ENCODE measurements around the gene ARSK. TPM values are rescaled to one million over a fixed set of nuclear protein-coding genes. Genes with fewer than 3 reads are reported as not detected.
A peak's percentile ranks its signal among the peaks of the same experiment; 100 is the strongest.

Gene ARSK
- total and polyA plus RNA-seq, 2 of the 13 experiments (the other 11 are each of a cell fraction or from before 2014, with no cell fraction given) = 7.9 TPM

DNA sequence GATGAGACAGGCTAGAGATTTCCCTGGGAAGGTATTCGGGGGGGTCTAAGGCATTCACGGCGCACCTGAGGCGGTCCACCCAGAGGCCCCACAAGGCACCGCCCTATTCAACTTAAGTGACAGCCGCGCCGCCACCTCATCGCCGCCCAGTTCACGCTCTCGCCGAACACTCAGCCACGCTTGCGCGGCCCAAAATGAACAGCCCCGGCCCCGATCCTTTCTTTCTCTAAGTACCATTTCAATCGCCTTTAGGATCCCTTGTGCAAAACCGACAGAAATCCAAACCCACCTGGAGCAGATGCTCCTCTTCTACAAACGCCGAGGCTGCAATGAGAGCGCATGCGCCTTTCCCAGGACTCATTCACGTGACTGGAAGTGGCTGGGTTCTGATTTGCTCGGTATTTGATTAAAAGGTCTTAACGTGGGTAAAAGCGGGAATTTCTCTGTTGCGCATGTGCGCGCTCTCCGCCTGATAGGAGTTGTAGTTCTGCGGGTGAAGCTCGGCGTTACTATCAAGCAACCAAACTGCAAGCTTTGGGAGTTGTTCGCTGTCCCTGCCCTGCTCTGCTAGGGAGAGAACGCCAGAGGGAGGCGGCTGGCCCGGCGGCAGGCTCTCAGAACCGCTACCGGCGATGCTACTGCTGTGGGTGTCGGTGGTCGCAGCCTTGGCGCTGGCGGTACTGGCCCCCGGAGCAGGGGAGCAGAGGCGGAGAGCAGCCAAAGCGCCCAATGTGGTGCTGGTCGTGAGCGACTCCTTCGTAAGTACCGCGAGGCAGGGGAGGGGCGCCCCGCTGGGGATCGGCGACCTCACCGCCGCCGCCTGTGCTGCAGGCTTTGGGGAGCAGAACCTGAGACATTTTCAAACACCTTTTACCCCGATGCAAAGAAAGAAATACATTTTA lies at the start of gene ARSK, which contains the start of gene SKIC3 (continued):
- TF ChIP-seq, protein P1, sequence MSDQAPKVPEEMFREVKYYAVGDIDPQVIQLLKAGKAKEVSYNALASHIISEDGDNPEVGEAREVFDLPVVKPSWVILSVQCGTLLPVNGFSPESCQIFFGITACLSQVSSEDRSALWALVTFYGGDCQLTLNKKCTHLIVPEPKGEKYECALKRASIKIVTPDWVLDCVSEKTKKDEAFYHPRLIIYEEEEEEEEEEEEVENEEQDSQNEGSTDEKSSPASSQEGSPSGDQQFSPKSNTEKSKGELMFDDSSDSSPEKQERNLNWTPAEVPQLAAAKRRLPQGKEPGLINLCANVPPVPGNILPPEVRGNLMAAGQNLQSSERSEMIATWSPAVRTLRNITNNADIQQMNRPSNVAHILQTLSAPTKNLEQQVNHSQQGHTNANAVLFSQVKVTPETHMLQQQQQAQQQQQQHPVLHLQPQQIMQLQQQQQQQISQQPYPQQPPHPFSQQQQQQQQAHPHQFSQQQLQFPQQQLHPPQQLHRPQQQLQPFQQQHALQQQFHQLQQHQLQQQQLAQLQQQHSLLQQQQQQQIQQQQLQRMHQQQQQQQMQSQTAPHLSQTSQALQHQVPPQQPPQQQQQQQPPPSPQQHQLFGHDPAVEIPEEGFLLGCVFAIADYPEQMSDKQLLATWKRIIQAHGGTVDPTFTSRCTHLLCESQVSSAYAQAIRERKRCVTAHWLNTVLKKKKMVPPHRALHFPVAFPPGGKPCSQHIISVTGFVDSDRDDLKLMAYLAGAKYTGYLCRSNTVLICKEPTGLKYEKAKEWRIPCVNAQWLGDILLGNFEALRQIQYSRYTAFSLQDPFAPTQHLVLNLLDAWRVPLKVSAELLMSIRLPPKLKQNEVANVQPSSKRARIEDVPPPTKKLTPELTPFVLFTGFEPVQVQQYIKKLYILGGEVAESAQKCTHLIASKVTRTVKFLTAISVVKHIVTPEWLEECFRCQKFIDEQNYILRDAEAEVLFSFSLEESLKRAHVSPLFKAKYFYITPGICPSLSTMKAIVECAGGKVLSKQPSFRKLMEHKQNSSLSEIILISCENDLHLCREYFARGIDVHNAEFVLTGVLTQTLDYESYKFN (CRISPR knock-in tag; conservative IDR thresholded peaks at IDR 0.05) = peak; percentile 48
- TF ChIP-seq, protein P2, sequence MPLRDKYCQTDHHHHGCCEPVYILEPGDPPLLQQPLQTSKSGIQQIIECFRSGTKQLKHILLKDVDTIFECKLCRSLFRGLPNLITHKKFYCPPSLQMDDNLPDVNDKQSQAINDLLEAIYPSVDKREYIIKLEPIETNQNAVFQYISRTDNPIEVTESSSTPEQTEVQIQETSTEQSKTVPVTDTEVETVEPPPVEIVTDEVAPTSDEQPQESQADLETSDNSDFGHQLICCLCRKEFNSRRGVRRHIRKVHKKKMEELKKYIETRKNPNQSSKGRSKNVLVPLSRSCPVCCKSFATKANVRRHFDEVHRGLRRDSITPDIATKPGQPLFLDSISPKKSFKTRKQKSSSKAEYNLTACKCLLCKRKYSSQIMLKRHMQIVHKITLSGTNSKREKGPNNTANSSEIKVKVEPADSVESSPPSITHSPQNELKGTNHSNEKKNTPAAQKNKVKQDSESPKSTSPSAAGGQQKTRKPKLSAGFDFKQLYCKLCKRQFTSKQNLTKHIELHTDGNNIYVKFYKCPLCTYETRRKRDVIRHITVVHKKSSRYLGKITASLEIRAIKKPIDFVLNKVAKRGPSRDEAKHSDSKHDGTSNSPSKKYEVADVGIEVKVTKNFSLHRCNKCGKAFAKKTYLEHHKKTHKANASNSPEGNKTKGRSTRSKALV (CRISPR knock-in tag; IDR thresholded peaks at IDR 0.05) = peak; percentile 61
- TF ChIP-seq FLYWCH1 (CRISPR knock-in tag; IDR thresholded peaks at IDR 0.05) (no peak), REL (CRISPR knock-in tag; conservative IDR thresholded peaks at IDR 0.05) (no peak), YEATS4 (CRISPR knock-in tag; IDR thresholded peaks at IDR 0.05; ENCODE audit: borderline replicate concordance) (peak; percentile 70; the same call in 1 of the 2 replicates), DNMT1 (CRISPR knock-in tag; IDR thresholded peaks at IDR 0.05) (no peak), HOXA5 (CRISPR knock-in tag; IDR thresholded peaks at IDR 0.05) (peak; percentile 32; the same call in 1 of the 2 replicates), ZNF430 (CRISPR knock-in tag; IDR thresholded peaks at IDR 0.05) (peak; percentile 75), ZNF709 (CRISPR knock-in tag; IDR thresholded peaks at IDR 0.05) (peak; percentile 85), ELF4 (CRISPR knock-in tag; IDR thresholded peaks at IDR 0.05; ENCODE audit: borderline replicate concordance) (no peak), ZMYM4 (CRISPR knock-in tag; IDR thresholded peaks at IDR 0.05) (peak; percentile 93), SRSF9 (IDR thresholded peaks at IDR 0.05; ENCODE audit: borderline replicate concordance, insufficient read depth, low read depth, low read length, poor library complexity, severe bottlenecking) (no peak), ADNP (CRISPR knock-in tag; IDR thresholded peaks at IDR 0.05) (no peak), ZNF703 (CRISPR knock-in tag; IDR thresholded peaks at IDR 0.05; ENCODE audit: borderline replicate concordance) (no peak), ZNF552 (CRISPR knock-in tag; IDR thresholded peaks at IDR 0.05; ENCODE audit: borderline replicate concordance) (no peak), ZC3H4 (CRISPR knock-in tag; IDR thresholded peaks at IDR 0.05; ENCODE audit: borderline replicate concordance) (peak; percentile 79; the same call in 1 of the 2 replicates)
- TF ChIP-seq, protein P3, sequence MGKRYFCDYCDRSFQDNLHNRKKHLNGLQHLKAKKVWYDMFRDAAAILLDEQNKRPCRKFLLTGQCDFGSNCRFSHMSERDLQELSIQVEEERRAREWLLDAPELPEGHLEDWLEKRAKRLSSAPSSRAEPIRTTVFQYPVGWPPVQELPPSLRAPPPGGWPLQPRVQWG (CRISPR knock-in tag; IDR thresholded peaks at IDR 0.05; ENCODE audit: borderline replicate concordance, low read depth) = no peak
- TF ChIP-seq, protein P4, sequence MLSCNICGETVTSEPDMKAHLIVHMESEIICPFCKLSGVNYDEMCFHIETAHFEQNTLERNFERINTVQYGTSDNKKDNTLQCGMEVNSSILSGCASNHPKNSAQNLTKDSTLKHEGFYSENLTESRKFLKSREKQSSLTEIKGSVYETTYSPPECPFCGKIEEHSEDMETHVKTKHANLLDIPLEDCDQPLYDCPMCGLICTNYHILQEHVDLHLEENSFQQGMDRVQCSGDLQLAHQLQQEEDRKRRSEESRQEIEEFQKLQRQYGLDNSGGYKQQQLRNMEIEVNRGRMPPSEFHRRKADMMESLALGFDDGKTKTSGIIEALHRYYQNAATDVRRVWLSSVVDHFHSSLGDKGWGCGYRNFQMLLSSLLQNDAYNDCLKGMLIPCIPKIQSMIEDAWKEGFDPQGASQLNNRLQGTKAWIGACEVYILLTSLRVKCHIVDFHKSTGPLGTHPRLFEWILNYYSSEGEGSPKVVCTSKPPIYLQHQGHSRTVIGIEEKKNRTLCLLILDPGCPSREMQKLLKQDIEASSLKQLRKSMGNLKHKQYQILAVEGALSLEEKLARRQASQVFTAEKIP (CRISPR knock-in tag; IDR thresholded peaks at IDR 0.05; ENCODE audit: borderline replicate concordance) = no peak

Measured in HepG2 (cell line).